HG02885 (cell line): ENCODE data around the gene C1QC.

Experiments
- ATAC-seq: cut with Tn5 transposase; IDR thresholded peaks from one replicate; pipeline ENCODE4 v1.9.1; 2021; ENCODE audit warnings: mild to moderate bottlenecking; ENCODE audit not compliant: unreplicated experiment, poor library complexity

C1QC gene

GRCh38 chr1:22643381-22643780 lies at the start of gene C1QC:
Gene C1QC (plus strand): TSS chr1:22643633. CDS start chr1:22644024, 391 bp downstream.
- no peak for ATAC-seq

GRCh38 chr1:22594396-22594795 lies 49.0 kb upstream of the C1QC start:
- no peak for ATAC-seq

- ATAC-seq: no peak
Measured at GRCh38 chr1:22595108-22595507, 48.3 kb upstream of the C1QC start.

GRCh38 chr1:22597301-22597965 lies 46.0 kb upstream of the C1QC start:
- no peak for ATAC-seq

GRCh38 chr1:22597996-22598395 lies 45.4 kb upstream of the C1QC start:
- no peak for ATAC-seq

- ATAC-seq: no peak
Measured at GRCh38 chr1:22598736-22599135, 44.7 kb upstream of the C1QC start.

- ATAC-seq: no peak
Measured at GRCh38 chr1:22600071-22600816, 43.2 kb upstream of the C1QC start.

- ATAC-seq: no peak
Measured at GRCh38 chr1:22600817-22601605, 42.4 kb upstream of the C1QC start.

- no peak for ATAC-seq
Measured at GRCh38 chr1:22601610-22602009, 41.8 kb upstream of the C1QC start.

GRCh38 chr1:22602060-22602740 lies 41.2 kb upstream of the C1QC start:
- ATAC-seq: no peak

GRCh38 chr1:22606161-22606560 lies 37.3 kb upstream of the C1QC start:
- no peak for ATAC-seq

- ATAC-seq: no peak
Measured at GRCh38 chr1:22607154-22607553, 36.3 kb upstream of the C1QC start.

GRCh38 chr1:22608361-22608760 lies 35.1 kb upstream of the C1QC start:
- ATAC-seq: no peak

GRCh38 chr1:22609291-22609690 lies 34.1 kb upstream of the C1QC start:
- no peak for ATAC-seq

GRCh38 chr1:22611530-22611947 lies 31.9 kb upstream of the C1QC start:
- ATAC-seq: no peak

GRCh38 chr1:22612671-22613571 lies 30.5 kb upstream of the C1QC start:
- no peak for ATAC-seq

GRCh38 chr1:22613572-22613918 lies 29.9 kb upstream of the C1QC start:
- ATAC-seq: no peak

- ATAC-seq: no peak
Measured at GRCh38 chr1:22613951-22614350, 29.5 kb upstream of the C1QC start.

GRCh38 chr1:22615886-22616285 lies 27.5 kb upstream of the C1QC start:
- ATAC-seq: no peak

- no peak for ATAC-seq
Measured at GRCh38 chr1:22616571-22616970, 26.9 kb upstream of the C1QC start.
